Liver (tissue), 9 donors: ENCODE results near the gene LYRM4. TPM values are rescaled to one million over a fixed set of nuclear protein-coding genes. Genes with fewer than 3 reads are reported as not detected.

Experiments
- DNase-seq: peaks from one replicate; pipeline ENCODE4 v3.0.0-alpha.2; 2017; ENCODE audit warnings: low spot score
- H3K27ac ChIP-seq, 2 donors: one replicate each; pipeline ENCODE4 v1.7.0; 2013; ENCODE audit warnings: inconsistent platforms in 2 of 2, low read length in 2 of 2, control low read depth in 1 of 2, low read depth in 1 of 2, mild to moderate bottlenecking in 1 of 2
- H3K27me3 ChIP-seq, 4 donors: one replicate each; pipeline versions ENCODE4 v1.6.1 to v1.7.0; 2013; ENCODE audit warnings: low read length in 3 of 4, inconsistent platforms in 1 of 4, mild to moderate bottlenecking in 1 of 4, moderate library complexity in 1 of 4; ENCODE audit not compliant: control insufficient read depth in 4 of 4, insufficient read depth in 4 of 4
- H3K36me3 ChIP-seq, 4 donors: one replicate each; pipeline versions ENCODE4 v1.6.1 to v1.7.0; 2013; ENCODE audit warnings: low read length in 3 of 4, mild to moderate bottlenecking in 3 of 4, low read depth in 1 of 4, moderate library complexity in 1 of 4; ENCODE audit not compliant: control insufficient read depth in 4 of 4, insufficient read depth in 3 of 4
- H3K4me1 ChIP-seq, 4 donors: one replicate each; pipeline versions ENCODE4 v1.6.1 to v1.7.0; 2013; ENCODE audit warnings: low read length in 3 of 4, mild to moderate bottlenecking in 3 of 4, moderate library complexity in 1 of 4; ENCODE audit not compliant: control insufficient read depth in 4 of 4, insufficient read depth in 4 of 4
- H3K4me3 ChIP-seq, 3 donors: one replicate each; pipeline versions ENCODE4 v1.6.1 to v1.7.0; 2013; ENCODE audit warnings: low read length in 3 of 3, control low read depth in 1 of 3, low read depth in 1 of 3, mild to moderate bottlenecking in 1 of 3
- H3K9ac ChIP-seq, 2 donors: one replicate each; pipeline ENCODE4 v1.7.0; 2013; ENCODE audit warnings: low read length in 2 of 2, mild to moderate bottlenecking in 2 of 2, moderate library complexity in 2 of 2, control low read depth in 1 of 2, low read depth in 1 of 2
- H3K9me3 ChIP-seq, 4 donors: one replicate each; pipeline versions ENCODE4 v1.6.1 to v1.7.0; 2013; ENCODE audit warnings: low read length in 3 of 4; ENCODE audit not compliant: control insufficient read depth in 4 of 4
- EGR1 ChIP-seq, 2 donors: IDR thresholded peaks; 2 replicates each; pipeline ENCODE4 v1.6.1; 2016 to 2018; ENCODE audit warnings: antibody characterized with exemption in 2 of 2, low read depth in 2 of 2
- FOXA1 ChIP-seq: IDR thresholded peaks from 2 replicates; pipeline ENCODE4 v1.6.1; 2016; ENCODE audit warnings: antibody characterized with exemption
- FOXA2 ChIP-seq: IDR thresholded peaks from 2 replicates; pipeline ENCODE4 v1.6.1; 2016; ENCODE audit warnings: antibody characterized with exemption
- HNF4A ChIP-seq, 2 donors: conservative IDR thresholded peaks; 2 replicates each; pipeline ENCODE4 v1.6.1; 2016; ENCODE audit warnings: antibody characterized with exemption in 2 of 2, mild to moderate bottlenecking in 2 of 2
- HNF4G ChIP-seq: IDR thresholded peaks from 2 replicates; pipeline ENCODE4 v1.6.1; 2016; ENCODE audit warnings: antibody characterized with exemption
- RAD21 ChIP-seq, 2 donors: IDR thresholded peaks; 2 replicates each; pipeline ENCODE4 v1.6.1; 2016; ENCODE audit warnings: antibody characterized with exemption in 2 of 2, mild to moderate bottlenecking in 2 of 2
- RXRA ChIP-seq, 2 donors: IDR thresholded peaks; 2 replicates each; pipeline ENCODE4 v1.6.1; 2017 to 2018; ENCODE audit warnings: antibody characterized with exemption in 2 of 2, mild to moderate bottlenecking in 1 of 2
- SP1 ChIP-seq: IDR thresholded peaks from 2 replicates; pipeline ENCODE4 v1.6.1; 2018; ENCODE audit warnings: antibody characterized with exemption, mild to moderate bottlenecking
- TAF1 ChIP-seq: conservative IDR thresholded peaks from 2 replicates; pipeline ENCODE4 v1.6.1; 2016; ENCODE audit warnings: antibody characterized with exemption, mild to moderate bottlenecking
- YY1 ChIP-seq: IDR thresholded peaks from 2 replicates; pipeline ENCODE4 v1.6.1; 2016; ENCODE audit warnings: antibody characterized with exemption, mild to moderate bottlenecking
- WGBS: extraction: QIAGEN DNeasy Blood & Tissue Kit; methylation state at CpG from one replicate; pipeline ENCODE4 v1.1.7; 2013; 5-methylcytosine and 5-hydroxymethylcytosine counted together
- polyA plus RNA-seq, 2 donors: library from polyadenylated mRNA; stranded (reverse) in 1 of 2; unstranded in 1 of 2; fragments of 200-250 nt in 1 of 2; fragments of >200 nt in 1 of 2; fragmentation: Nextera tagmentation in 1 of 2; extraction: Ambion mirVana in 1 of 2; gene quantifications; one replicate each; pipeline versions ENCODE4 v1.2.1 to v1.2.3, GENCODE V29; 2013 to 2015
- total RNA-seq, 2 donors: library from RNA; depleted of rRNA; stranded (reverse); fragments of >200 nt; gene quantifications; one replicate each; pipeline ENCODE4 v1.2.3, GENCODE V29; 2014
- TF ChIP-seq, protein P1 (sequence below): IDR thresholded peaks from 2 replicates; pipeline ENCODE4 v1.6.1; 2016; ENCODE audit warnings: antibody characterized with exemption
- TF ChIP-seq, protein P2 (sequence below): fragments of 150-350 bp; IDR thresholded peaks from 2 replicates; pipeline ENCODE4 v1.5.1; 2017; ENCODE audit warnings: improper control_type of control experiment, low read depth, low read length; ENCODE audit not compliant: missing input control
- TF ChIP-seq, protein P3 (sequence below): IDR thresholded peaks from 2 replicates; pipeline ENCODE4 v1.6.1; 2016; ENCODE audit warnings: antibody characterized with exemption, mild to moderate bottlenecking
- donor health status: healthy.
- donor health status: healthy.
- donor health status: healthy.
- donor health status: healthy.
- donor health status: healthy.

The LYRM4 gene
- total and polyA plus RNA-seq, 4 donors = 4.4 to 13.1 (median 6.5) TPM

DNA sequence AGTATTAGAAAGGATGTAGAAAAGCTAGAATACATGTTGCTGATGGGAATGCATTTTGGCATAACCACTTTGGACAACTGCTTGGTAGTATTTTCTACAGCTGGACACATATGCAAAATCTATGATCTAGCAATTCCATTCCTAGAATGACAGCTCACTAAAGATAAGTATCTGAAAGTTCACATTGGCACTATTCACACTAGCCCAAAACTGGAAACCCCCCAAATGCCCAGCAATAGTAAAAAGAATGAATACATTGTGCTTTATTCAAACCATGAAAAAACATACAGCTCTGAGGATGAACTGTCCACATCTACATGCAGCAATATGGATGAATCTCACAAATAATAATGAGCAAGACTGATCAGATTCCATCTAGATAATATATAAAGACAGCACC, 96.7 kb downstream of the LYRM4 start:
- Histone ChIP-seq H3K27ac (no peak overlapping the region), H3K4me3 (no peak overlapping the region), H3K9ac (no peak overlapping the region), H3K36me3 (no peaks in the 10 kb centered on the region), H3K4me1 (no peaks in the 10 kb centered on the region), H3K27me3 (no peaks in the 10 kb centered on the region), H3K9me3 (no peaks in the 10 kb centered on the region)
- DNase-seq = no peak
- TF ChIP-seq, protein P1, sequence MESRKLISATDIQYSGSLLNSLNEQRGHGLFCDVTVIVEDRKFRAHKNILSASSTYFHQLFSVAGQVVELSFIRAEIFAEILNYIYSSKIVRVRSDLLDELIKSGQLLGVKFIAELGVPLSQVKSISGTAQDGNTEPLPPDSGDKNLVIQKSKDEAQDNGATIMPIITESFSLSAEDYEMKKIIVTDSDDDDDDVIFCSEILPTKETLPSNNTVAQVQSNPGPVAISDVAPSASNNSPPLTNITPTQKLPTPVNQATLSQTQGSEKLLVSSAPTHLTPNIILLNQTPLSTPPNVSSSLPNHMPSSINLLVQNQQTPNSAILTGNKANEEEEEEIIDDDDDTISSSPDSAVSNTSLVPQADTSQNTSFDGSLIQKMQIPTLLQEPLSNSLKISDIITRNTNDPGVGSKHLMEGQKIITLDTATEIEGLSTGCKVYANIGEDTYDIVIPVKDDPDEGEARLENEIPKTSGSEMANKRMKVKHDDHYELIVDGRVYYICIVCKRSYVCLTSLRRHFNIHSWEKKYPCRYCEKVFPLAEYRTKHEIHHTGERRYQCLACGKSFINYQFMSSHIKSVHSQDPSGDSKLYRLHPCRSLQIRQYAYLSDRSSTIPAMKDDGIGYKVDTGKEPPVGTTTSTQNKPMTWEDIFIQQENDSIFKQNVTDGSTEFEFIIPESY = no peak
- TF ChIP-seq EGR1 (IDR thresholded peaks at IDR 0.05; ENCODE audit: low read depth in 2 of 2) (no peak), YY1 (no peak), HNF4A (conservative IDR thresholded peaks at IDR 0.05) (no peak)

DNA sequence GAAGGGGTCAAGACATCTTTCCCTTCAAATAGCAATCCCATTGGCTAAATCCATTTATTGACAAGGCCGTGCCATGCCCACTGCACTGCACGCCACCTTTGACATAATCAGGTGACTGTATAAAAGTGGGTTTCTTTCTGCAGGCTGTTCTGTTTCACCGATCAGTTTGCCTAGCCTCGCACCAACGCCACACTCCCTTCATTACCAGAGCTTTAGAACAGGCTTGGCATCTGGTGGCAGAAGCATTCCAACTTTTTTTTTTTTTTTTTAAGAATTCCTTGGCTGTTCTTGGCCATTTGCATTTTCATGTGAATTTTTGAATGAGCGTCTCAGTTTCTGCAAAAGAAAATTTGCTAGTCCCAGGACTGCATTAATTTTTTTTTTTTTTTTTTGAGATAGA, 97.5 kb downstream of the LYRM4 start:
- over 99% methylated on average over 6 of the region's 6 CpGs for WGBS
- H3K4me3 ChIP-seq = no peak overlapping the region
- no peak for TF ChIP-seq SP1
- TF ChIP-seq, protein P1 = no peak
- no peak for TF ChIP-seq HNF4G
- no peak for TF ChIP-seq TAF1
- TF ChIP-seq, protein P2, sequence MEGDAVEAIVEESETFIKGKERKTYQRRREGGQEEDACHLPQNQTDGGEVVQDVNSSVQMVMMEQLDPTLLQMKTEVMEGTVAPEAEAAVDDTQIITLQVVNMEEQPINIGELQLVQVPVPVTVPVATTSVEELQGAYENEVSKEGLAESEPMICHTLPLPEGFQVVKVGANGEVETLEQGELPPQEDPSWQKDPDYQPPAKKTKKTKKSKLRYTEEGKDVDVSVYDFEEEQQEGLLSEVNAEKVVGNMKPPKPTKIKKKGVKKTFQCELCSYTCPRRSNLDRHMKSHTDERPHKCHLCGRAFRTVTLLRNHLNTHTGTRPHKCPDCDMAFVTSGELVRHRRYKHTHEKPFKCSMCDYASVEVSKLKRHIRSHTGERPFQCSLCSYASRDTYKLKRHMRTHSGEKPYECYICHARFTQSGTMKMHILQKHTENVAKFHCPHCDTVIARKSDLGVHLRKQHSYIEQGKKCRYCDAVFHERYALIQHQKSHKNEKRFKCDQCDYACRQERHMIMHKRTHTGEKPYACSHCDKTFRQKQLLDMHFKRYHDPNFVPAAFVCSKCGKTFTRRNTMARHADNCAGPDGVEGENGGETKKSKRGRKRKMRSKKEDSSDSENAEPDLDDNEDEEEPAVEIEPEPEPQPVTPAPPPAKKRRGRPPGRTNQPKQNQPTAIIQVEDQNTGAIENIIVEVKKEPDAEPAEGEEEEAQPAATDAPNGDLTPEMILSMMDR = no peak
- no peak for TF ChIP-seq EGR1 (IDR thresholded peaks at IDR 0.05; ENCODE audit: low read depth in 2 of 2)
- no peak for TF ChIP-seq FOXA1
- TF ChIP-seq HNF4A (conservative IDR thresholded peaks at IDR 0.05) = no peak
- TF ChIP-seq, protein P3, sequence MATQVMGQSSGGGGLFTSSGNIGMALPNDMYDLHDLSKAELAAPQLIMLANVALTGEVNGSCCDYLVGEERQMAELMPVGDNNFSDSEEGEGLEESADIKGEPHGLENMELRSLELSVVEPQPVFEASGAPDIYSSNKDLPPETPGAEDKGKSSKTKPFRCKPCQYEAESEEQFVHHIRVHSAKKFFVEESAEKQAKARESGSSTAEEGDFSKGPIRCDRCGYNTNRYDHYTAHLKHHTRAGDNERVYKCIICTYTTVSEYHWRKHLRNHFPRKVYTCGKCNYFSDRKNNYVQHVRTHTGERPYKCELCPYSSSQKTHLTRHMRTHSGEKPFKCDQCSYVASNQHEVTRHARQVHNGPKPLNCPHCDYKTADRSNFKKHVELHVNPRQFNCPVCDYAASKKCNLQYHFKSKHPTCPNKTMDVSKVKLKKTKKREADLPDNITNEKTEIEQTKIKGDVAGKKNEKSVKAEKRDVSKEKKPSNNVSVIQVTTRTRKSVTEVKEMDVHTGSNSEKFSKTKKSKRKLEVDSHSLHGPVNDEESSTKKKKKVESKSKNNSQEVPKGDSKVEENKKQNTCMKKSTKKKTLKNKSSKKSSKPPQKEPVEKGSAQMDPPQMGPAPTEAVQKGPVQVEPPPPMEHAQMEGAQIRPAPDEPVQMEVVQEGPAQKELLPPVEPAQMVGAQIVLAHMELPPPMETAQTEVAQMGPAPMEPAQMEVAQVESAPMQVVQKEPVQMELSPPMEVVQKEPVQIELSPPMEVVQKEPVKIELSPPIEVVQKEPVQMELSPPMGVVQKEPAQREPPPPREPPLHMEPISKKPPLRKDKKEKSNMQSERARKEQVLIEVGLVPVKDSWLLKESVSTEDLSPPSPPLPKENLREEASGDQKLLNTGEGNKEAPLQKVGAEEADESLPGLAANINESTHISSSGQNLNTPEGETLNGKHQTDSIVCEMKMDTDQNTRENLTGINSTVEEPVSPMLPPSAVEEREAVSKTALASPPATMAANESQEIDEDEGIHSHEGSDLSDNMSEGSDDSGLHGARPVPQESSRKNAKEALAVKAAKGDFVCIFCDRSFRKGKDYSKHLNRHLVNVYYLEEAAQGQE = no peak
- TF ChIP-seq RXRA (IDR thresholded peaks at IDR 0.05) = no peak
- no peak for TF ChIP-seq FOXA2
- no peak for TF ChIP-seq RAD21 (IDR thresholded peaks at IDR 0.05)
- H3K36me3 ChIP-seq = no peaks in the 10 kb centered on the region
- no peak for DNase-seq
- no peaks in the 10 kb centered on the region for H3K9me3 ChIP-seq
- no peak overlapping the region for H3K27ac ChIP-seq
- no peaks in the 10 kb centered on the region for H3K27me3 ChIP-seq
- no peaks in the 10 kb centered on the region for H3K4me1 ChIP-seq
- no peak overlapping the region for H3K9ac ChIP-seq
